GM21717 (cell line): Measurements from ENCODE around the gene DPEP2NB.
"Not testable (repeated sequence)": the region's sequence is repeated elsewhere in the genome, so short reads cannot be mapped to it uniquely, and the experiment has no call there.

Experiments
- ATAC-seq: cut with Tn5 transposase; IDR thresholded peaks from one replicate; pipeline ENCODE4 v1.9.1; 2021; ENCODE audit warnings: mild to moderate bottlenecking, moderate library complexity; ENCODE audit not compliant: unreplicated experiment

The DPEP2NB gene

GRCh38 chr16:68019167-68019680, 3.5 kb upstream of the DPEP2NB start:
- ATAC-seq: no peak

- no peak for ATAC-seq
Observed at GRCh38 chr16:68013440-68013839, 2.3 kb downstream of the DPEP2NB start.

- not testable (repeated sequence) for ATAC-seq
Observed at GRCh38 chr16:68009872-68010271, 5.8 kb downstream of the DPEP2NB start.

GRCh38 chr16:68009157-68009735, 6.5 kb downstream of the DPEP2NB start:
- ATAC-seq: no peak

GRCh38 chr16:68005786-68006286, 9.9 kb downstream of the DPEP2NB start:
- no peak for ATAC-seq

GRCh38 chr16:68005211-68005610, 10.5 kb downstream of the DPEP2NB start:
- ATAC-seq: no peak

- ATAC-seq: no peak
Observed at GRCh38 chr16:68003031-68003430, 12.7 kb downstream of the DPEP2NB start.

- ATAC-seq: no peak
Observed at GRCh38 chr16:68000450-68000849, 15.3 kb downstream of the DPEP2NB start.

- ATAC-seq: no peak
Observed at GRCh38 chr16:67999985-68000384, 15.7 kb downstream of the DPEP2NB start.

GRCh38 chr16:67998779-67999688, 16.7 kb downstream of the DPEP2NB start, which contains the start of gene DPEP2:
Gene DPEP2, minus strand, starts transcription at chr16:67999484. Its CDS starts 6,272 bp downstream, at chr16:67993212.
- not testable (repeated sequence) for ATAC-seq

- ATAC-seq: not testable (repeated sequence)
Observed at GRCh38 chr16:67998231-67998778, 17.4 kb downstream of the DPEP2NB start.

- ATAC-seq: no peak
Observed at GRCh38 chr16:67996666-67997065, 19.0 kb downstream of the DPEP2NB start.

- no peak for ATAC-seq
Observed at GRCh38 chr16:67995423-67995822, 20.3 kb downstream of the DPEP2NB start.

GRCh38 chr16:67994040-67994408, 21.7 kb downstream of the DPEP2NB start:
- not testable (repeated sequence) for ATAC-seq

GRCh38 chr16:67993207-67994039, 22.3 kb downstream of the DPEP2NB start:
- ATAC-seq: peak; percentile 73

GRCh38 chr16:67992661-67993206, 23.0 kb downstream of the DPEP2NB start:
- peak; percentile 9 for ATAC-seq

- no peak for ATAC-seq
Observed at GRCh38 chr16:67990018-67990386, 25.7 kb downstream of the DPEP2NB start.

- no peak for ATAC-seq
Observed at GRCh38 chr16:67989322-67990017, 26.2 kb downstream of the DPEP2NB start.

GRCh38 chr16:67988675-67989074, 27.0 kb downstream of the DPEP2NB start:
- ATAC-seq: no peak
